ENCODE measurements around the gene KLF4.
"Not testable (repeated sequence)": the region's sequence is repeated elsewhere in the genome, so short reads cannot be mapped to it uniquely, and the experiment has no call there.

The KLF4 gene

DNA sequence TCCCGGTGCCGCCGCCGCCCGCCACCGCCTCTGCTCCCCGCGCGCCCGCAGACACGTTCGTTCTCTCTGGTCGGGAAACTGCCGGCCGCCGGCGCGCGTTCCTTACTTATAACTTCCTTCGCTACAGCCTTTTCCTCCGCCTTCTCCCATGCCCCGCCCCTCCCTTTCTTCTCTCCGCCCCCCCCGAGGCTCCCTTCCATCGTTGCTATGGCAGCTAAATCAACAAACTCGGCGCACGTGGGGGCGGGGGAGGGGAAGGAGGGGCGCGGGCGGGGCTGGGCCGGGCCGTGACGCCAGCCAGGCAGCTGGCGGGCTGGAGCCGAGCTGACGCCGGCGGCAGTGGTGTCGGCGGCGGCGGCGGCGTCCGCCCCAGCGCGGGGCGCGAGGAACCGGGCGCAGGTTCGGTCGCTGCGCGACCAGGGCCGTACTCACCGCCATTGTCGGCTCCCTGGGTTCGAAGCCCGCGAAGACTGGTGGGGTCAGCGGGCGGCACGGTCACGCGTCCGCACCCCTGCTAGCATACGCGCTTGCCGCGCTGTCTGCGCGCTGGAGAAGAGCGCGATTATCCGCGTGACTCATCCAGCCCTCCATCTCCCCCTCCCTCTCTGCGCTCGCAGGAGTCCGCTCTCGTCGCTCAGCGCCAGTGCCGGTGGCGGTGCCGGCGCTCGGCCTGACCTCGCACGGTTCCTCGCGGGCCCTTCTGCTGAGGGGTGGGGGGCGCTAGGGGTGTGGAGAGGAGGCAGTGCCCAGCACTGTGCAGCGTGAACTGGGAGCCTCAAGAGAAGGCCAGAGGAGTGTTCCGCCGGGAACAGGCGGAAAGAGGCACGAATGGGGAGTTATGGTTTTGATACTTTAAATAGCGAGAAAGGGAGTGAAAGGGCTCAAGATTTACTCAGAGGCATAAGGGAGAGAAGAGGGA, at the start of gene KLF4:
Gene KLF4 (minus strand): TSS at position 83 of the 919 bp plus-strand sequence. CDS start 597 bp downstream, outside the sequence.
- DNase-seq (ENCODE audit: low read depth in 2 of 3, low spot score in 1 of 3): peak; percentile 56 to 61 (median 60)

DNA sequence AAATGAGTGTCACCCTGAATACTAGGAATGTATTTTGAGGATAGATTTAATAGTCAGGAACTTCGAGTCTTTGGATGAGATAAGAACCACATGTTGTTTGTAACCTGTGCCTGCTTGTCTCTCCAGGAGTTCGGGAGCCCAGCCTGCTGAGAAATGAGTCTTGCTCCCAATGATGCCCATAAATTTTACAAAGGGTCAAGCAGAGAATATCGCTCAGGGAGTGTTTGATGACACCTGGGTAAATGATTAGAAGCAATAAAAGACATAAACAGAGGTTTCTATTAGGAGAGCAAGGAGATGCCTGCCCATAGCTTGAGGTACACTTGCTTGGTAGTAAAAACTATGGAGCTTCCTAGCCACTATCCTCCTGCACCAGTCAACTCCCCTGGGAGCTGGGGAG, 46.9 kb upstream of the KLF4 start:
- no peak for DNase-seq (ENCODE audit: low read depth in 2 of 3, low spot score in 1 of 3)

- no peak for DNase-seq (ENCODE audit: low read depth in 2 of 3, low spot score in 1 of 3)
Observed at GRCh38 chr9:107534510-107535078, 45.0 kb upstream of the KLF4 start.

GRCh38 chr9:107530679-107531078, 41.1 kb upstream of the KLF4 start:
- DNase-seq (ENCODE audit: low read depth in 2 of 3, low spot score in 1 of 3): no peak

DNA sequence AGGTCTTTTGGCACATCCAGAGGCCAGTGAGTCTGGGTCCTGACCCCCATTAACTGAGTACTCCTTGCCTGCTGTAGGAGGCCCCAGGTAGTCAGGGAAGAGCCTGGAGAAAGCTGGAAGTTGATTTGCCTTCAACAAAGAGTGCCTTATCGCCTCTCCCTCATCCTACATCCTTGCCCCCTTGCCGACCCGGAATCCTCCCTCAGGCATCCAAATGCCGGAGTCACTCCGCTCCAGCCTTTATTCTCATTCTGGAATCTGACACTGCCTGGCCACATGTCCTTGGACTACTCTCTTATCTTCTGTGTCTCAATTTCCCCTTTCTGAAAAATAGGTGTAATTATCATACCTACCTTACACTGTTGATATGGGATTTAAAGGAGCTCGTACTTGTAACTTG, 39.1 kb upstream of the KLF4 start:
- no peak for DNase-seq (ENCODE audit: low read depth in 2 of 3, low spot score in 1 of 3)

DNA sequence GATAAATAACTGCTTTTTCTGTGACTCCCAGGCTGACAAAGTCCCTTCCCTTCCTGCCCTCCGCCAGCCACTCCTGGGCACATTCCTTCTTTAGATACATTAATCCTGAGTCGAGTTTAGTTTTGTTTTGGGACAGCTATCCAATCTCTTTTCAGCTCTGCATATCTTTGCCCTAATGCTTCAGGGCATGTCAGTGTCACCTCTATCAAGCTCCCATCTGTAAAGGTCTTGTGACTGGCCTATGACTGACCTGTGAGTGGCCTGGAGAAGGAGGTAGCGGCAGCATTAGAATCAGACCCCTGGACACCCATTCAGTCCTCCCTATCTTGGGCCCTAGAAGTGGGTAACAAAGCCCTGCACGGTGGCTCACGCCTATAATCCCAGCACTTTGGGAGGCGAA, 34.0 kb upstream of the KLF4 start:
- no peak for DNase-seq (ENCODE audit: low read depth in 2 of 3, low spot score in 1 of 3)

GRCh38 chr9:107520186-107520585, 30.6 kb upstream of the KLF4 start:
- DNase-seq (ENCODE audit: low read depth in 2 of 3, low spot score in 1 of 3): no peak

DNA sequence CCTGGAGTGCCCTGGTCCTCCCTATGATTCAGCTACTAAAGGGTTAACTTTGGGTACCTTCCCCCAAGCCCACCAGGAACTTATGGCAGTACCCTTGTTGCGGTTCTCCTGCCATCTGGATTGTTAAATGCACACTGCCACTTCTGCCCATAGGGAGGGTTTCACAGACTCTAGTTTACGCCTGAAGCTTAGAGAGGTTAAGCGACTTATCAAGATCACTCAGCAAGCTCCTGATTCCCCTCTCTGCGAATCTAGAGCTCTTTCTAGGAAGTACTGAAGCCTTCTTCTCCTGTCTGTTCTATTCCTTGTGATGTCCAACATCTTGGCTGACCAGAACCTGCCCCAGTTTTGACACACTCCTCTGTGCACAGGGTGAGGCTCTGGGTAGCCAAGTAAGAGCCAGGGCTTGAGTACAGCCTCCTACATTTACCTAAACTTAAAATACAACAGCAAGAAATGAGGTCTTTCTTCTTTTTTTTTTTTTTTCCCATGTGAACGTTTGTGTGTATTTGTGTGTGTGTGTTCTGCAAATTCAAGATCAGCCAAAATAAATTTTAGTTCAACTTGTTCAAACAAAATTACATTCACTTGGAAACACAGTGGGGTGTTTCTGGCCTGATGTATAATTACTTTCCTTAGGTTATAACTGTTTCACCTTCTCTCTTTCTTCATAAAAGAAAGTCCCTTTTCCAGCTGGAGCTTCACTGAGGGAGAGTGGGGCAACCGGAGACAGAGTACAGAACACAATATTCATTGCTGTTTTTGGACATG, 28.7 kb upstream of the KLF4 start:
- DNase-seq (ENCODE audit: low read depth in 2 of 3, low spot score in 1 of 3): no peak

- no peak for DNase-seq (ENCODE audit: low read depth in 2 of 3, low spot score in 1 of 3)
Observed at GRCh38 chr9:107513464-107514100, 24.0 kb upstream of the KLF4 start.

- no peak for DNase-seq (ENCODE audit: low read depth in 2 of 3, low spot score in 1 of 3)
Observed at GRCh38 chr9:107504585-107505455, 15.3 kb upstream of the KLF4 start.

GRCh38 chr9:107502464-107502863, 12.9 kb upstream of the KLF4 start:
- no peak for DNase-seq (ENCODE audit: low read depth in 2 of 3, low spot score in 1 of 3)

GRCh38 chr9:107500421-107501200, 11.0 kb upstream of the KLF4 start:
- DNase-seq (ENCODE audit: low read depth in 2 of 3, low spot score in 1 of 3): not testable (repeated sequence)

DNA sequence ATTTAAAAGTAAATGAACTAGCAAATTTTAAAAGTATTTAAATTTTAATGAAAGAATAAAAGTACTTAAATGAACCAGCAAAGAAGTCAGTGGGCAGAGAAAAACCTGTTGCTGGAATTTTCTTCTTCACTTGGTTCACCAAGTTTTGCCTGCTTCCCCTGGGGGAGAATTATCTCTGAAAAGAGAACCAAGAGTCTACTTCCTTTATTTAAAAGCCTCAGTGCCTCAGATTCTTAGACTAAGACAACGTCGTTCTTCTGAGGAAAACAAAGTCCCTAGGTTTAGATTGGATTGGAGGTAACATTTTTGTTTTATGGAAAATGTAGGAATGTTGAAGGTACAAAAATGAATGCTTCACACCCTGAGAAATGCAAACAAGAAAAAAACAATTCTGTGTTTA, 7.4 kb upstream of the KLF4 start:
- DNase-seq (ENCODE audit: low read depth in 2 of 3, low spot score in 1 of 3): no peak

DNA sequence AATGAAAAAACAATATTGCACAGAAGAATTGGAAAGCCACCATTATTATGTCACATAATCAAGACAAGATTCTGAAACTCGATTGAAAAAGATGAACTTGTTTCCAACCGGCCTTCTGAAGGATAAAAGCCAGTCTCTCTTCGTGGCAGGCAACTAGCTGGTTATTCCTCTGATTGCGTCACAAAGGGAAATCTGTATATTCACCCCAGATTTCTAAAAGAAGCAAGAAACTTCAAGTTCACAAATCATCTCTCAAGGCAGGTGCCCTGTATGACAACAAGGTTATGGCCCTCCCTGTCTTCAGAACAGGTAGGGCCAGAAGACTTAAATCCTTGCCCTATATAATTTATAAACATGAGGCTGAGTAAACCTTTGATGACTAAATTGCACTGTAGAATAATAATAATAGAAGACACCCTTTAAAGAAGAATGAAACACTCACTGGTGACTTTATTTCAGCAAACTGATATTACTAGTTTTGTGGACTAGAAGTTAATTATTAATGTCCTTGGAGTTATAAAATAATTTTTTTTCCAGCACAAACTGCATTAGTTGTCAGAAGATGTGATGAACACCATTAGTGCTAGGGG, 2.9 kb upstream of the KLF4 start:
- no peak for DNase-seq (ENCODE audit: low read depth in 2 of 3, low spot score in 1 of 3)

- DNase-seq (ENCODE audit: low read depth in 2 of 3, low spot score in 1 of 3): no peak
Observed at GRCh38 chr9:107491081-107492053, 1.8 kb upstream of the KLF4 start.

- DNase-seq (ENCODE audit: low read depth in 2 of 3, low spot score in 1 of 3): not testable (repeated sequence)
Observed at GRCh38 chr9:107490606-107490970, 1.0 kb upstream of the KLF4 start.

DNA sequence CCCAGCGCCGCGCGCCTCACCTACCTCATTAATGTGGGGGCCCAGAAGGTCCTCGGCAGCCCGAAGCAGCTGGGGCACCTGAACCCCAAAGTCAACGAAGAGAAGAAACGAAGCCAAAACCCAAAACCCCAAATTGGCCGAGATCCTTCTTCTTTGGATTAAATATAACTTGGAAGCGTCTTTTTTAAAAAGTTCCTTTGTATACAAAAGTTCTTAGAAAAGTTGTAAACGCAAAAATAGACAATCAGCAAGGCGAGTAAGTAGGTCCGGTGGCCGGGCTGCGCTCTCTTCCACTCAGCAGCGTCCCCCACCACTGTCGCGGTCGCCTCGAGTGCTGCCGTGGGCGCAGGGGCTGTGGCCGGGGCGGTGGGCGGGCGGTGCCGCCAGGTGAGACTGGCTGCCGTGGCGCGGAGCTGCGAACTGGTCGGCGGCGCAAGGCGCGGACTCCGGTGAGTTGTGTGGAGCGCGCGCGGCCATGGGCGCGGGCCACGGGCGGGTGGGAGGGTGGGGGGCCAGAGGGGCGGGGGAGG, 360 bp downstream of the KLF4 start:
- DNase-seq (ENCODE audit: low read depth in 2 of 3, low spot score in 1 of 3): no peak
